ENCODE results near the gene DNAH8. TPM values are rescaled to one million over a fixed set of nuclear protein-coding genes. Genes with fewer than 3 reads are reported as not detected.

Gene DNAH8
- total RNA-seq, 1 experiment from 2014 or later: not detected

DNA sequence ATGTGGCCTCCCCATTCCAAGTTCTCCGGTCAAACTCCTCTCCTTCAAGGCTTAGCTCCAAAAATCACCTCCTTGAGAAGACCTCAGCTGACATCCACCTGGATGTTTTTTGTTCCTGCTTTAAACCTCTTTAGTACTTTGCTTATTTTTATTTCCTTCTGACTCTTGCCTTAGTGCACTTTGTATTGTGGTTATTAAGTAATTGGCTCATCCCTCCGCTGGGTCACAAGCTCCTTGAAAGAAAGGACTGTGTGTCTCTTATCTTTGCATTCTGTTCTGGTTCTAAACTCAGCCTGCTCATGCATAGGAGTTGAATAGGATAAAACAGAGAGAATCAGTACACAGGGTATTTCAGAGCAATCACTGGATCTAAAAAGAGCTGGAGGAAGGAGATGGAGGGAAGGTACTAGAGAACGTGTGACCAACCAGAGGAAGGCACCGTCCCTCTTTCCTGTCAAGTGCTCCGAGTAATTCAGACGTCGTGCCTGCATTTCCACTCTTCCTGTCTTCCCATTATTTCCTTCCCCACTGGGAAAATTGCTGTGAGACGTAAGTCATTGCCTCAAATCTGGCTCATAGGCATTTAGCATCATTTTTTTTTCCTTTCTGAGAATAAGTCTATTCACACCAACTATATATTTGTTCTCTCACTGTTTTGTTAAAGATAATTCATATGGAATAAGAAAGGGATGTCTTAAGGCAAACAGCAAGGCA lies 273.8 kb downstream of the DNAH8 start:
- Histone ChIP-seq H3K27ac (no peak overlapping the region), H3K79me2 (ENCODE audit: low read depth) (no peaks in the 10 kb centered on the region), H3K4me2 (no peak overlapping the region), H3K9me2 (ENCODE audit: insufficient read depth) (no peaks in the 10 kb centered on the region), H3K27me3 (ENCODE audit: insufficient read depth, low read depth) (peaks cover 92% of the 10 kb centered on the region), H3K9me3 (ENCODE audit: insufficient read depth, low read depth) (no peaks in the 10 kb centered on the region), H2AFZ (no peak overlapping the region), H3K4me3 (no peak overlapping the region), H3F3A (ENCODE audit: insufficient read depth, low read depth) (no peaks in the 10 kb centered on the region), H4K20me1 (ENCODE audit: insufficient read depth) (no peaks in the 10 kb centered on the region), H3K36me3 (ENCODE audit: low read depth) (no peaks in the 10 kb centered on the region), H3K4me1 (replicated peaks; ENCODE audit: insufficient read depth) (no peaks in the 10 kb centered on the region)
- ChIA-PET POLR2A (ENCODE audit: unreplicated experiment) (no interaction called here), CTCF (no interaction called here)
- BruUV-seq (replicated peaks): no TSS peak
- no peak for DNase-seq
- intact Hi-C loops (cut with micrococcal nuclease; ENCODE audit: unreplicated experiment): no loop called here
- TF ChIP-seq, protein P1, sequence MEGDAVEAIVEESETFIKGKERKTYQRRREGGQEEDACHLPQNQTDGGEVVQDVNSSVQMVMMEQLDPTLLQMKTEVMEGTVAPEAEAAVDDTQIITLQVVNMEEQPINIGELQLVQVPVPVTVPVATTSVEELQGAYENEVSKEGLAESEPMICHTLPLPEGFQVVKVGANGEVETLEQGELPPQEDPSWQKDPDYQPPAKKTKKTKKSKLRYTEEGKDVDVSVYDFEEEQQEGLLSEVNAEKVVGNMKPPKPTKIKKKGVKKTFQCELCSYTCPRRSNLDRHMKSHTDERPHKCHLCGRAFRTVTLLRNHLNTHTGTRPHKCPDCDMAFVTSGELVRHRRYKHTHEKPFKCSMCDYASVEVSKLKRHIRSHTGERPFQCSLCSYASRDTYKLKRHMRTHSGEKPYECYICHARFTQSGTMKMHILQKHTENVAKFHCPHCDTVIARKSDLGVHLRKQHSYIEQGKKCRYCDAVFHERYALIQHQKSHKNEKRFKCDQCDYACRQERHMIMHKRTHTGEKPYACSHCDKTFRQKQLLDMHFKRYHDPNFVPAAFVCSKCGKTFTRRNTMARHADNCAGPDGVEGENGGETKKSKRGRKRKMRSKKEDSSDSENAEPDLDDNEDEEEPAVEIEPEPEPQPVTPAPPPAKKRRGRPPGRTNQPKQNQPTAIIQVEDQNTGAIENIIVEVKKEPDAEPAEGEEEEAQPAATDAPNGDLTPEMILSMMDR (conservative IDR thresholded peaks at IDR 0.05): no peak
- TF ChIP-seq EZH2 (IDR thresholded peaks at IDR 0.05; ENCODE audit: low read depth): no peak

DNA sequence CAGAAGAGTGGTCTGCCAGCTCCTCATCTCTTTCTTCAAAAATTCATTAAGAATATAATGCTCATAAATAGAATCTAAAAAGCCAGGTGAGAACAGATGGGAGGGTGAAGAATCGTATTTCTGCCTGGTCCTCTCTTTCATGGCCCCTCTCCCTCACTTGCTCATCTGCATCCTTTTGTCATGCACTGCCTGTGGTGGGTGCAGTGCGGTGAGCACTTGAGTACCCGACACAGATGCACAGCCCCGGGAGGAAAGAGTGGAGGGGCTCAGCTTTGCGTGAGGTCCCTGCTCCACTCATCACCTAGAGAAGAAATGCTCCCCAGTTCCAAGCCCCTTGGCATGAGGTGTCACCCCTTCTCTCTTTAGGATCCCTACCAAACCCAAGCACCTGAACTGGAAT lies 275.4 kb downstream of the DNAH8 start:
- ChIA-PET POLR2A (ENCODE audit: unreplicated experiment) (no interaction called here), CTCF (no interaction called here)
- H3K36me3 ChIP-seq (ENCODE audit: low read depth): no peaks in the 10 kb centered on the region
- H3K79me2 ChIP-seq (ENCODE audit: low read depth): no peaks in the 10 kb centered on the region
- no TSS peak for BruUV-seq (replicated peaks)
- TF ChIP-seq EZH2 (IDR thresholded peaks at IDR 0.05; ENCODE audit: low read depth): no peak
- TF ChIP-seq, protein P1 (conservative IDR thresholded peaks at IDR 0.05): no peak
- no peaks in the 10 kb centered on the region for H3K9me3 ChIP-seq (ENCODE audit: insufficient read depth, low read depth)
- H2AFZ ChIP-seq: no peak overlapping the region
- intact Hi-C loops (cut with micrococcal nuclease; ENCODE audit: unreplicated experiment): no loop called here
- peaks cover 88% of the 10 kb centered on the region for H3K27me3 ChIP-seq (ENCODE audit: insufficient read depth, low read depth)
- DNase-seq: no peak
- no peaks in the 10 kb centered on the region for H3F3A ChIP-seq (ENCODE audit: insufficient read depth, low read depth)
- no peaks in the 10 kb centered on the region for H3K4me1 ChIP-seq (replicated peaks; ENCODE audit: insufficient read depth)
- H3K9me2 ChIP-seq (ENCODE audit: insufficient read depth): no peaks in the 10 kb centered on the region
- H3K4me3 ChIP-seq: no peak overlapping the region
- no peak overlapping the region for H3K27ac ChIP-seq
- H4K20me1 ChIP-seq (ENCODE audit: insufficient read depth): no peaks in the 10 kb centered on the region
- H3K4me2 ChIP-seq: no peak overlapping the region

DNA sequence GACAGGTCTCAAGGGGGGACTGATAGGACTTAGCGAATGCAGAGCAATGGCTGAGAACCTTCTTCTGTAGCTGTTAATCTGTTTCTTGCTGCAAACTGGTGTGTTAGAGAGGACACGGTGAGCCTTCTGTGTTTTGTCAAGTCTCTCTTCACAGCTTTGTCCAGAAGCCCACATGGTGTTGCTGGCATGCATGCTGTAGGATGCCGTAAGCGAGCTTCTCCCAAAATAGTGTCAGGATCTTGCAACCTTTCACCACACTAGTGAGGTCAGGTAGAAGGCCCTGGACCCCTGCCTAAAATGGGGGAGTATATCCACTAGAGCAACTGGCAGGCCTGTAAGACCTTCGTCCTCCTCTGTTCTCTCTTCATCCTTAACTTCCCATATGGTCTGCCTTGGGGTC lies 281.6 kb downstream of the DNAH8 start:
- TF ChIP-seq EZH2 (IDR thresholded peaks at IDR 0.05; ENCODE audit: low read depth): no peak
- TF ChIP-seq, protein P1 (conservative IDR thresholded peaks at IDR 0.05): no peak
- H4K20me1 ChIP-seq (ENCODE audit: insufficient read depth): no peaks in the 10 kb centered on the region
- H3K27me3 ChIP-seq (ENCODE audit: insufficient read depth, low read depth): peaks cover 70% of the 10 kb centered on the region
- no peak for DNase-seq
- H3K4me1 ChIP-seq (replicated peaks; ENCODE audit: insufficient read depth): no peaks in the 10 kb centered on the region
- H3K4me2 ChIP-seq: no peak overlapping the region
- ChIA-PET CTCF (interaction anchor here (0.6 kb wide), 1 partner anchor 284 kb away, joined by 11 read pairs; no protein-coding TSS in a partner anchor), POLR2A (ENCODE audit: unreplicated experiment) (no interaction called here)
- H2AFZ ChIP-seq: no peak overlapping the region
- H3K79me2 ChIP-seq (ENCODE audit: low read depth): no peaks in the 10 kb centered on the region
- H3K4me3 ChIP-seq: no peak overlapping the region
- no TSS peak for BruUV-seq (replicated peaks)
- H3K9me2 ChIP-seq (ENCODE audit: insufficient read depth): no peaks in the 10 kb centered on the region
- intact Hi-C loops (cut with micrococcal nuclease; ENCODE audit: unreplicated experiment): no loop called here
- no peak overlapping the region for H3K27ac ChIP-seq
- no peaks in the 10 kb centered on the region for H3K36me3 ChIP-seq (ENCODE audit: low read depth)
- H3K9me3 ChIP-seq (ENCODE audit: insufficient read depth, low read depth): no peaks in the 10 kb centered on the region
- no peaks in the 10 kb centered on the region for H3F3A ChIP-seq (ENCODE audit: insufficient read depth, low read depth)

All from PC-9 (cell line).